ENCODE results near the gene YPEL5. TPM values are rescaled to one million over a fixed set of nuclear protein-coding genes. Genes with fewer than 3 reads are reported as not detected.

Gene YPEL5
- total and polyA plus RNA-seq, 3 donors from 2014 or later = 131 to 189 (median 181) TPM

GRCh38 chr2:30115141-30115980, 31.4 kb upstream of the YPEL5 start:
- H3K27ac ChIP-seq = no peak overlapping the region
- no peaks in the 10 kb centered on the region for H3K9me3 ChIP-seq
- no peaks in the 10 kb centered on the region for H3K36me3 ChIP-seq (ENCODE audit: low read depth, missing control alignments)
- 49 to 52% methylated on average over 19 of the region's 19 CpGs for WGBS, 2 donors
- no peaks in the 10 kb centered on the region for H3K27me3 ChIP-seq
- H3K4me1 ChIP-seq = no peaks in the 10 kb centered on the region
- H3K4me3 ChIP-seq = no peak overlapping the region
- intact Hi-C loops (cut with DNase I; ENCODE audit: low total_unique reads) = no loop called here
- peak; percentile 92 for DNase-seq
- TF ChIP-seq CTCF (IDR thresholded peaks at IDR 0.05) = peak; percentile 85 to 94 (median 92)
- no peak for TF ChIP-seq POLR2A (IDR thresholded peaks at IDR 0.05)

- Histone ChIP-seq H3K36me3 (ENCODE audit: low read depth, missing control alignments) (no peaks in the 10 kb centered on the region), H3K9me3 (no peaks in the 10 kb centered on the region), H3K27ac (no peak overlapping the region), H3K4me1 (no peaks in the 10 kb centered on the region), H3K27me3 (no peaks in the 10 kb centered on the region), H3K4me3 (no peak overlapping the region)
- DNase-seq = no peak
- TF ChIP-seq POLR2A (IDR thresholded peaks at IDR 0.05) (no peak), CTCF (IDR thresholded peaks at IDR 0.05) (no peak)
- intact Hi-C loops (cut with DNase I; ENCODE audit: low total_unique reads) = no loop called here
- WGBS, 2 donors = 72 to 78% methylated on average over 5 of the region's 5 CpGs
These were observed 30.9 kb upstream of the YPEL5 start for GRCh38 chr2:30115981-30116285.

GRCh38 chr2:30122362-30122761, 24.4 kb upstream of the YPEL5 start:
- 86% methylated on average over 3 of the region's 3 CpGs; no CpG with 5 or more reads in 1 of the 2 donors for WGBS, 2 donors
- H3K27me3 ChIP-seq = no peaks in the 10 kb centered on the region
- H3K9me3 ChIP-seq = no peaks in the 10 kb centered on the region
- no peak overlapping the region for H3K4me3 ChIP-seq
- H3K4me1 ChIP-seq = no peaks in the 10 kb centered on the region
- no peak for TF ChIP-seq CTCF (IDR thresholded peaks at IDR 0.05)
- no peak for TF ChIP-seq POLR2A (IDR thresholded peaks at IDR 0.05)
- intact Hi-C loops (cut with DNase I; ENCODE audit: low total_unique reads) = no loop called here
- DNase-seq = no peak
- H3K27ac ChIP-seq = no peak overlapping the region
- no peaks in the 10 kb centered on the region for H3K36me3 ChIP-seq (ENCODE audit: low read depth, missing control alignments)

GRCh38 chr2:30127016-30127893, 19.6 kb upstream of the YPEL5 start:
- no peak overlapping the region for H3K27ac ChIP-seq
- no peaks in the 10 kb centered on the region for H3K27me3 ChIP-seq
- DNase-seq = no peak
- no peaks in the 10 kb centered on the region for H3K36me3 ChIP-seq (ENCODE audit: low read depth, missing control alignments)
- TF ChIP-seq POLR2A (IDR thresholded peaks at IDR 0.05) (no peak), CTCF (IDR thresholded peaks at IDR 0.05) (no peak)
- 81 to 91% methylated on average over 9 of the region's 9 CpGs for WGBS, 2 donors
- no peaks in the 10 kb centered on the region for H3K9me3 ChIP-seq
- H3K4me3 ChIP-seq = no peak overlapping the region
- no peaks in the 10 kb centered on the region for H3K4me1 ChIP-seq
- intact Hi-C loops (cut with DNase I; ENCODE audit: low total_unique reads) = no loop called here

Data from testis (tissue), 3 donors.